GM21786 (cell line): ENCODE results near the gene PRKD3.

Source experiments
- ATAC-seq: cut with Tn5 transposase; IDR thresholded peaks from one replicate; pipeline ENCODE4 v1.9.1; 2021; ENCODE audit not compliant: unreplicated experiment

PRKD3 gene

DNA sequence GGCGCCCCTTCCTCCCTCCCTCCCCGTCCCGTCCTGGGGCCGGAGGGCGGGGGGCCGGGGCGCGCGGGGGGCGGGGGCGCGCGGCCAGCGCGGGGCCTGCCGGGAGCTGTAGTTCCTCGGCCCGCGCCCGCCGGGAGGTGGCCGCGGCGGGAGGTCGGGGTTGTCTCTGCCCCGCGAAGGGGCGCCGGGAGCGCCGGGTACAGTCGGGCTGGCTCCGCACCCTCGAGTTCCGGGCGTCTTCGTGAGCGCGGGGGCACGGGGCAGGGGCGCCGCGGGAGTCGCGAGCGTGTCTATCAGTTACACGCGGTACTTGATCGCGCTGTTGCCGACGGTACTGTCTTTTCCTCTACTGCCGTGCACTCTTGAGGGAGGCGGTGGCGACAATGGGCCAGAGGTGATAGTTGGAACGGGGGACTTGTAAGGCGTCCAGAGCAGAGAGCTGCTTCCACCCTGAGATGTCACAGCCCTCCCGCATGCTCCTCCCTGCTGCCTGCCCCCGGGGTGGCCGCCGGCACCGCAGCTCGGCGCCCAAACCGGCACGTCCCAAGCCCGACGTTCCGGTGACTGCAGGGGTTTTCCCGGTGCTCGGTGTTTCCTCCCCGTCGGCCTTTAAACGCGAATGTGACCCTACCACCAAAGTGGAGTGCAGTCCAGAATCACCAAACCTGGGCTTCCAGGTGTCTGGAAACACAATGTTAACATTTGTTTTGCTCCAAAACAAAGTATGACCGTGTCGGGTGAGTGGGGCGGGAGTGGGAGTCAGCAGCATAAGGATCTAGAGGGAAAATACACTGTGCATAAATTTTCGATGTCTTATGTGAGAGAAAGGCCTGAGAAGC, at the start of gene PRKD3:
Gene PRKD3 (minus strand): TSS at position 48 of the 839 bp plus-strand sequence. CDS start 8,309 bp downstream, outside the sequence.
- ATAC-seq = peak; percentile 53

DNA sequence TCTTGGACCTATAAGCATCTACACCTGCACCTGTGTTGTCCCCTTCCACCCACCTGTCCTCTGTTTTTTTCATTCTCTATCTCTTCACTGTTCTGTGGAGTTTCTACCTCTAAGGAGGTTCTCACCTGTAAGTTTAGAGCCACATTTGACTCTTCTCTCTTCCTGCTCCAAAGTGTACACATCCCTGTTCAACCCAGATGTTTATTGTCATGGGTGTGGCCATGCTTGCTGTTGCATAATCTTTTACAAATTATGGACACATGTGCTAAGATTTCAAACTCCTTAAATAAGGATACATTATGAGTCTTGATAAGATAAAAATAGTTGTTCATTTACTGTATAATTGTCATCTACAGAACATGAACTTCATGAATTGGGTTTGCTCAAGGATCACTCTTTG, 47.4 kb upstream of the PRKD3 start:
- ATAC-seq = no peak

DNA sequence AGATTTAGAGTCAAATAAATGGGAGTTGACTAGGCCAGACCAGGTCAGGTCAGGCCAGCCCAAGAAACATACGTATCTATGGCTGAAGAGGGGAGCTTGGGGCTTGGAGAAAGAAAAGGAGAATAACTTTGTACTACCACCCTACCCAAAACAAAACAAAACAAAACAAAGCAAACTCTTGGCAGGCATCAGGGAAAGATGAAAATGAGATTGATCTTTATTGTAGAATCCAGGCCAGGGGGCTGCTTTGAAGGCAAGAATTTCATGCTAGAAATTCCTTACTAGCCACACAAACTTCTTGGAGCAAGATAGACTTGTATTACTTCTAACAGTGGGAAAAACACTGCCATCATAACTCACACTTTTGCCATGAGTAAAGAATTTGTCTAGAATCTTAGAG, 46.0 kb upstream of the PRKD3 start:
- ATAC-seq = no peak

DNA sequence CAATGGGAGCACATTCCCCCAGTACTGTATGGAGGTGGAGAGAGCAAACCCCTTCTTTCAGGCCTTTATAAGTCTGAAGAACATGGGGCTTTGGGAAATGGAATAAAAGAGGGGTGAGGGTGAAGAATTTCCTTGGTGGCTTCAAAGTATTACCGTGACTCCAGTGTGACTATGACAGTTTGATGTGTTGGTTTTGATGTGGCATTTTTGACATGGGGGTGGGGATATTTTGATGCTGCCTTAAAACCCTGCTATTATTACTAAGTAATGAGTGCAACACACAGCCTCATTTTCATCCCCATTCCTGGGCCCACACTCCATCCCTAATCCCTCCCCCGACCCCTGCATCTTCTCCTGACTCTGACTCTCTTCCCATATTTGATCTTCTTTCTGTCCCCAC, 43.4 kb upstream of the PRKD3 start:
- no peak for ATAC-seq

DNA sequence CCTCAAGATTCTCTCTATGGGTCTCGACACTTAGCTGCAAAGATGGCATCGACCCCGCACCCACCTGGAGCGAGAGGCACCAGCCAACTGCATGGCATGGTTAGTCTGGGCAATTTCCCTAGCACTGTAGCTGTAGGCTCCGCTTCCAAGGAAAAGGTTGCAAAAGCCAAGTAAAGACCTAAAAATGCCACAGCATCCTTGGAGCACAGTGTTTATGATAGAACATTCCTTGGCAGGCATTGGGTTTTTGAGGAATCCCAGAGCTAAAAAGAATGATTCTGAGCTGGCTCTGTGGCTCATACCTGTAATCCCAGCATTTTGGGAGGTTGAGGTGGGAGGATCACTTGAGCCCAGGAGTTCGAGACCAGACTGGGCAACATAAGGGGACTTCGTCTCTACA, 42.7 kb upstream of the PRKD3 start:
- ATAC-seq = no peak

DNA sequence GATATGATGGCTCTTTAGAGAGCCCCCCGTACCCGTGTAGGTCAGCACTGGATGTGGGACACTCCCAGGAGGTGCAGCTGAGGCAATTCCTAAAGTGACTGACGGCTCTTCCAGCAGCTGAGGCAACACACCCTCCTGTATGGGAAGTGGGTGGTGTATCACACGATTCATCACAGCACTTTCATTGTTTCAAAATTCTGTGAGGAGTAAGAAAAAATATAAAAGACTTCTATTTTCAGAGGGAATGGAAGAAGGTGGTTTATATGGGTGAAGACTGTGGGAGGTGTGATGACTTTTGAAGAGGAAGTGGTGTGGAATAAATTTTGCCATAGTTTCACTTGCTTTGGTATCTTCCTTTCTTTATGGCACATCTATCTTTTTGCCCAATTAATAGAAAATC, 42.1 kb upstream of the PRKD3 start:
- ATAC-seq = no peak

DNA sequence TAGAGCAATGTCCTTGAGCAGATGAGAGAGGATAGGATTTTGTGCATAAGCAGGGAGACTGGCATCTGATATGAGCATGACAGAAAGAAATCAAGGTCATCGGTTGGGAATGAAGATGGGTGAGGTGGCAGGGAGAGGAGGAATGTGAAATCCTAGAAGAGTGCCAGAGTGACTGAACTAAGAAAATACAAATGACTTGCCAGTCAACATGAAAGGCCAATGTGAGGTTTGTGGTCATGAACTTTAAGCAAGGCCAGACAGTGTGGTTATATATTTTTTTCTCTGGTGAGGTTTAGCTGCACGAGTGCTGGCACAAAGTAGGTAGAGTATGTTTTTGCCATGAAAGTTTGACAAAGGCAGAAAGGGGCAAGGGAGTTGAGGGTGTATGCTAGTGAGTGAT, 41.0 kb upstream of the PRKD3 start:
- ATAC-seq = peak; percentile 80

DNA sequence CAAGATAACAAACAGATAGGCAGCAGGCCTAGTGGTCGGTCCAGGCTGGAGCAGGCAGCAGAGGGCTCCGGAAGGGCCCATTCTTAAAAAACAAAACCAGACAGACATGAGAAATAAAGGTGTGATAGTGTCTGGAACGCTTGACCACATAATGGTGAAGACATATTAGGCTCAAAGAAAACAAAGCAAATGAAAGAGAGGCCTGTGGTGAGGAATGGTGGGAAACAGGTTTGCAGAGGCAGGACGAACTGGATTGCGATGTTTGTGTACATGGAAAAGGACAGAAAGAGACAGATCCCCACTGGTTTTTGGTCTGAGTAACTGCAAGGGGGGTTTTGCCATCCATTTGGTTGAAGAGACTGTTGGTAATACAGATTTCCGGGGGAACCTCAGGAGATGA, 39.7 kb upstream of the PRKD3 start:
- no peak for ATAC-seq

DNA sequence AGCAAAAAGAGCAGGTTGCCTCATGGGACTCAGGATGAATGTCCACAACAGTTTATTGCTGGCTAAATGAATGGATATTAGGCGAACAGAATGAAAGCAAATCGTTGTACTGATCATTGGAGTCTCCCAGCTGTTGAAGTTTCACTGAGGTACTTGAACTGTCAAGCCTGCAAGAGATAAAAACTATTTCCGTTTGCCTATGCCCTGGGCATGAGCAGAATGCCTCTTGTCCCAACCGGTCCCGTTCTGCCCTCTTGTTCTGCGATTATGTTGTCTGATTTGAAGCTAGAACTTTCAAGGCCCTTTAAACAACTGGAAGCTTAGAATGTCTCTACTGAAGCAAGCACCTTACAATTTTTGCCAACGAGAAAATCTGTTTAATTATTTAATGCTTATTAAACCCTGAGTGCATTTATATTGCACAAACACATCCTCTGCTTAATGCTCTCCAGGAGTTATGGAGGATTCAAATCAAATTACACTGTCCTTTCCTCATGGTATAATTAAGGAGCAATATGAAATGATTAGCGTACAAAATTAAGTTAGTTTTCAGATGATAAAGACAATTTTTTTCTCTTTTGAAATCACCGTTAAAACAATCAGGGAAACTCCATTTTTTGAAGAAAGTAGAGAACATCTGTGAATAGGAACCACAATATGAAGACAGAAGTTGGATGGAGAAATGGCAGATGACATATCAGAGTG, 37.5 kb upstream of the PRKD3 start:
- ATAC-seq = no peak

DNA sequence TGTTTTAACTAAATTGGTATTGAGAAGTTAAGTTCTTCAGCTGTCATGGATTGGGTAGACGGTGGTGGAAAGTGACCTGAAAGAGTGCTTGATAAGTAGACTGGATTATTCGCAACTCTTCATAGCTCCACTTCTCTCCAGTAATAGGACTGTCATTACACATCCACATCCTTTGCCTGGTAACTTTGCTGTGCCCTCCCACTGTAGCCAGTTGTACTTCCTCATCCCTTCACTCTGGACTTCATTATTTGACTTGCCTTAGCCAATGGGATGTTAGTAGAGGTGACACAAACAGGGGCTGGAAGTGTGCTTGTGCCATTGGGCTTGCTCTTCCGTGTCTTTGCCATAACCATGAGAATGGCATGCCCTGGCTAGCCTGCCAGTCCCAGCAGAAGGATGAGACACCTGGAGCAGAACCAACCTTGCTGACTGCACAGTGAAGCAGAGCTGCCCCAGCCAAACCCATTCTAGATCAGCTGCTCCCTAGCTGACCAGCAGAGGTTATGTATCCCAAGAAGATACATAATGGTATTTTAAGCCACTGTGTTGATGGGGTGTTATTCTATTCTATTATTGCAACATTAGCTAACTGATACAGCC, 36.7 kb upstream of the PRKD3 start:
- no peak for ATAC-seq

DNA sequence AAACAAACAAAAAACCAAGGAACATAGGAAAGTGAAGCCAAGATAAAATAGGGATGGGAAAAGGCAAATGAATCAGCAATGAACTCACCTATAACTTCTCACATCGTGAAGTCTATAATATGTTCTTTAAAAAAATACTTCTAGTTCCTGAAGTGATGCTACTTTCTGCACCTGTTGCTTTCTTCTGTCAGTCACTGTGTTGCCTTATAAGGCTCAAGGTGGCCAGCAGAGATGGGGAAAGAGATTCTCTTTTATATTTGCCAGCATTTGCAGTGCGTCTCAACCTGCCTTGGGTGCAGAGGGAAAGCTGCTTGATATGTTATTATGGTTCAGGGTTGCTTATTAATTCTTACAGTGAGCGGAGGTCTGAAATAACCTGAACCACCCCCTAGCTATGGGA, 33.8 kb upstream of the PRKD3 start:
- ATAC-seq = no peak

DNA sequence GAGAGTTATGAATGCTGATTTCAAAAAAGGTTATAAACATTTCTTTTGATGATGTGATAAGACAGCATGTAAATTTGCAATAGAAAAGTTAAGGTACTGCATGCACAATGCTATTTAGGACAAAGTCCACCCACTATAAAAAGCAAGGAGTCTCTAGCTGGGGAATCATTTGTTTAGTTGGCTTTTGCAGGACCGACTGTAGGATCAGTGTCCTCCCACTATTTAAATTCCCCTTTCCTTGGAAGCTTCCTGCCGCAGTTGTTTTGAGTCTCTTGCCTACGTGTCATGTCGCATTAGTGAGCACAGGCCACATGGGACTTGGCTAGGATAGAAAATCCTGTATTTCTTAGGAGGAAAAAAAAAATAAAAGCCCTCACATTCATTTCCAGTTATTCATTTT, 32.9 kb upstream of the PRKD3 start:
- no peak for ATAC-seq

DNA sequence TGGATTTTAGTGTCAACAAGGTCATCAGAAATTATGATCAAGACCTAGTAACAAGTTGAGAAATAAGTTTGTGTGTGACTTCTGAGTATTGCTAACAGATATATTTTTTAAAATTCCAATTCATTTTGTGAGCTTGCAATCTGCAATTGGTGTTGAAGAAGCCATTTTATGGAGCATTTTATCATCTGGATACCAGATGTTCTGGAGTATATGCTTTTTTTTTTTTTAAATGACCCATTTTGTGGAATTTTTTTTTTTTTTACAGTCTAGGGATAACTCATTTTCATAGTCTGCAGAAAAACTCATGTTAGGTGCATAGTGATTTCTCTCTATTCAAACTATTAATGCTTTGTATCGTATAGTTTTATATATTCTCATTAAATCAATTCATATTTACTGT, 32.4 kb upstream of the PRKD3 start:
- ATAC-seq = no peak

DNA sequence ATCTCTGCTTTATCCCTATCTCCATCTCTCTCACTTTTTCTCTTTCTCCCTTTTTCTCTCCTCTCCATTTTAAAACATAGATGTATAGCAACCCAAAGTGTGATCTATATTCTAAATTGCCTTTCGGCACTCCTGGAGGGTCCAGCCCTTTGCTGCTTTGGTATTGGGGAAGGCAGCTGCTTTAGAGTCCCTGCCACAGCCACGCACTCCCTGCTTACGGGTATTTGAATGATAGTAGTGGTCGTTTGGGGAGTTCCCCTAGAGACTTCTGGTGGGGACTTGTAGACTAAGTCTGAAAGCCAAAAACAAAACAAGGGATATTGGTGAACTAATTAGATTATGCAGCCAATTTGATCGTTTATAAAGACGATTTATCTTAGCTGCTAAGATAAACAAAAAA, 31.7 kb upstream of the PRKD3 start:
- ATAC-seq = no peak

DNA sequence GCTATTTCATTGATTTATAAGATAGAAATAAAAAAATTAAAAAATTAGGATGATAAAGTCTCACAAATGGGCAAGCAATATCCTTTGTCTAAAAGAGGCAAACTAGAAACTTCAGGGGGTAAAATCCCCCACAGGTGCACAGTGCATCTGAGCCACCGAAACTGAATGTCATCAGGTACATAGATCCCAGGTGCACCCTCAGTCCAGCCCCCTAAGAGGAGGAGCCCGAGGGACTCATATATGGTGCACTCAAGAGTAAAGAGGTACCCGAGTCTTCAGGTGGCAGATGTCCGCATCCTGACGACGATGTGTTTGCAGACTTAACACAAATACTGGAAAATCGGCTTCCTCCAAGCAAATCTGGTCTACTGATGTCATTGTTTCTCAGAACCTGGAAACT, 31.1 kb upstream of the PRKD3 start:
- no peak for ATAC-seq

DNA sequence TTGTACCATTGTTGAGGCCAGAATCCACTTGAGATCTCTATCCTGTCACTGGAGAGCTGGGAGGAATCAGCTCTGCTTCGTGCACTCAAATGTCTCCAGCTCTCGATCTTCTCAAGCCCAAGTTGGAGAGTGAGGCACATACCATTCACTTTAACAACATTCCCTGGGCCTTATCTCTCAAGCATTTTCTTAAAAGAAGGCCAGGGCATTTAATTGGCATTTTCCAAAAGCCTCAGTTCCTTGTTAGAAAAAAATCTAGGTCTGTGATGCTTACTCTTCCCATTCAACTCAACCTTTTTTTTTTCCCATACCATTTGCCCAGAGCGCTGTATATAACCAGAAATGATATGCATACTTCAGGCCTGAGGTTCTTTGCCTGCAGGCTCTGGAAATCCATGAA, 29.9 kb upstream of the PRKD3 start:
- no peak for ATAC-seq

DNA sequence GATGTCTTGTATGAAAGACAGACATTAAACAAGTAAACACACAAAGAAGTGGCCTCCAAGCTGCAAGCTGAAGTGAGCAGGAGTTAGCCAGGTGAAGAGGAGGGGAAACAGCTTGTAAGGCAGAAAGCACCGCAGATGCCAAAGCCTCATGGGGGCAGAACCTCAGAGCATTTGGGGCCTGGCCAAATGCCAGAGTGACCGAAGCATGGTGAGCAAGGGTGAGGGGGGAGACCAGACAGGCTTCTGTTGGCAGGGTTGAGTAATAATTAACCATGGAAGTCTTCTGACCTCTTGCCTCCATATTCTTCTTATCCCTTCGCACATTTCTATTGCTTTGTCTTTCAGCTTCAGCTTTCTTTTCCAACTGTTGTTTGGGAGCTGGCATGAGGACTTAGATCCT, 25.4 kb upstream of the PRKD3 start:
- ATAC-seq = peak; percentile 83

DNA sequence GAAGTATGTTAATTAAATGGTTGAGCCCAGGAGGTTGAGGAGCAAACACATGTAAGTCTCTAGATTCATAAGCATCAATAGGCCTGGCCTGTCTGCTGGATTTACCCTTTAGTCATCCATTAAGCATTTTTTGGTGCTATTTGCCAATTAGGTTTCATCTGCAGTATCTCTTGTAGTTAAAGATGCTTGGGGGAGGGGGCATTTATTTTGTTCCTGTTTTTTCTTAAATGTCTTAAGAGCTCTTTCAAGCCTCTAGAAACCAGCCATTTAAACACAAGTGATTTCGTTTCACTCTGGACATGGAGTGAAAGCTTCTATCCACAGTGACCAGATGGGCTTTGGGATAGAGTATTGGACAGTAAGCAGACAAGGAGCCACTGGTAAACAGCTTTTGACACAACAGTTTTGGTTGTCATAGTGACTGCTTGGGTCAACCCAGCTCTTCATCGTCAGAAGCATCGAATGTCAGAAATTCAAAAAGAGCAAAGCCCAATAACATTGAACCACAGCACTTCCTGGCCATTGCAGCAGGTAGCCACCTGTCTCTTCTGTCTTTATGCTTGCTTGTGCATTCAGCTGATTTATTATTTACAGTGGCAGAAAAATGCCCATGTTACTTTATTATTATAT, 24.7 kb upstream of the PRKD3 start:
- no peak for ATAC-seq

DNA sequence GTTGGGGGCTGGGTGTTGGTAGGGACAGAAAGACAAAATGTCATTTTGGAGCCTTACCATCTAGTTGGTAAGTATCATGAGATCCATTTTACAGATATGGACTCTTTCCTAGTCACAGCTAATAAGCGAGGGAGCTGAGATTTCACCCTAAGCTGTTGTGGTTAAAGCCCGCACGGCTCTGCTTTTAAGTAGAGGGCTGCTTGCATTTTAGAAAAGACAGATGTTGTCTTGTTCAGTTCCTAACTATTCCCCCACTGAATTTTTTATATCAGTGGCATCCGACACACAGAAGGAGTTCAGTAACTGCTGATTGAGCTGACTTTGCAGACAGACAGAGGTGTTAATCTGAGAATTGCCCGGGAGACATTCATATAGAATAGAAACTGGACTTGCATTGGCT, 23.5 kb upstream of the PRKD3 start:
- ATAC-seq = no peak

DNA sequence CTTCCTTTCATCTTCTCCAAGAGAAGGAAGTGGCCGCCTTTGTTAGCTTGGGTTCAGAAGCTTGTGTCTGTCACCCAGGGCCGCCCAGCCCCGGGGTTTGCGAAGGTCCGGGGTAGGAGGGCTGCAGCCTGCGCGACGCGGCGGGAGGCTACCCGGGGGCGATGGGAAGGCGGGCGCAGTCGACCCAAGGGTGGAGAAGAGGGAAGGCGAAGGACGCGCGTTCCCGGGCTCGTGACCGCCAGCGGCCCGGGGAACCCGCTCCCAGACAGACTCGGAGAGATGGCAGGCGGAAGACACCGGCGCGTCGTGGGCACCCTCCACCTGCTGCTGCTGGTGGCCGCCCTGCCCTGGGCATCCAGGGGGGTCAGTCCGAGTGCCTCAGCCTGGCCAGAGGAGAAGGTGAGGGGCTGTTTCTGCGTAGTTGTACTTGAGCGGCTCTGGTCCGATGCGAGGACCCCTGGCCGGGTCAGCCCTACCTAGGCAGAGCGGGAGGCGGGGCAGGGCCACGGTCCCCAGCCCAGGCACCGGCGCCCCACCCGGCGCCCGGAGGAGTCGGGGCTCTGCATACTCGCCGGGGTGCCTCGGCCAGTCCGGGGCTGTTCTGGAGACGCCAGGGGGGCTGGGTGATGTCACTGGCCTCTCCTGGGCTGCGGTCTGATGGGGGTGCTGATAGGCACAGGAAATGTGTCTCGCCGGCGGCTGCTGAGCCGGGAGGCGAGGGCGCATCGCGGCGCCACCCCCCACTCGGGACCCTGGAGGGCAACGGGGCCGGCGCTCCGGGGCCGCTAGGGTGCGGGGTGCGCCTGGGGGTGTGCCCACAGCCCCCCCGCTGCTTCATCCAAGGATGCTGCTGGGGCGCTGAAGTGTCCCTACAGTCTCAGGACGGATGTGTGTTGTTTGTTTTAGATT, 20.1 kb upstream of the PRKD3 start, which contains the start of gene QPCT:
Gene QPCT (plus strand): TSS at position 178 of the 909 bp plus-strand sequence. CDS start 102 bp downstream, at position 280.
- no peak for ATAC-seq
